Endothelial cell of umbilical vein (primary cell): ENCODE results near the gene DMXL2. TPM values are rescaled to one million over a fixed set of nuclear protein-coding genes. Genes with fewer than 3 reads are reported as not detected.

Experiments used
- BruUV-seq: library from RNA; stranded (reverse); fragments of 400-500 nt; replicated peaks from 2 replicates; lab custom pipeline; 2021; lab: Mats Ljungman, UMichigan
- CTCF ChIA-PET: fragments of 300-600, 350-600 bp; sonication (Branson Sonifier 250); formaldehyde crosslinking; loops from one replicate; lab custom pipeline; 2021; ENCODE audit warnings: antibody characterized with exemption, inconsistent platforms; lab: Charles Lee
- POLR2A ChIA-PET: fragments of 300-600, 350-600 bp; sonication (Branson Sonifier 250); formaldehyde crosslinking; loops from one replicate; lab custom pipeline; 2021; ENCODE audit warnings: antibody characterized with exemption, inconsistent platforms; lab: Charles Lee
- DNase-seq: peaks from one replicate; pipeline ENCODE4 v3.0.0-alpha.2; 2011; ENCODE audit warnings: low read depth, low spot score
- FAIRE-seq: peaks from 2 replicates; lab custom pipeline; 2011; peaks lifted over from hg19 to GRCh38; lab: Jason Lieb, UNC
- H2AFZ ChIP-seq: 2 replicates; pipeline ENCODE4 v1.6.0; 2012; ENCODE audit warnings: low read depth, low read length, control low read depth, inconsistent platforms
- H3K27ac ChIP-seq: 2 replicates; pipeline ENCODE4 v1.5.1; 2011; ENCODE audit warnings: low read depth, mild to moderate bottlenecking, control low read depth, low read length, moderate library complexity; ENCODE audit not compliant: insufficient read depth
- H3K27me3 ChIP-seq, 2 experiments: 2 replicates each; pipeline versions ENCODE4 v1.6.0 to v1.6.1; 2011; ENCODE audit warnings: low read length in 2 of 2, mixed read lengths in 1 of 2; ENCODE audit not compliant: control insufficient read depth in 2 of 2, insufficient read depth in 2 of 2
- H3K36me3 ChIP-seq, 2 experiments: 2 replicates in 1 of 2; 3 replicates in 1 of 2; pipeline ENCODE4 v1.5.1; 2011; ENCODE audit warnings: low read length in 2 of 2, mild to moderate bottlenecking in 1 of 2, moderate library complexity in 1 of 2; ENCODE audit not compliant: control insufficient read depth in 2 of 2, insufficient read depth in 2 of 2; ENCODE audit errors: extremely low read depth in 1 of 2
- H3K4me1 ChIP-seq: 3 replicates; pipeline ENCODE4 v1.5.1; 2011; ENCODE audit warnings: mild to moderate bottlenecking, low read length; ENCODE audit not compliant: control insufficient read depth, insufficient read depth; ENCODE audit errors: extremely low read depth
- H3K4me2 ChIP-seq: 2 replicates; pipeline ENCODE4 v1.6.1; 2011; ENCODE audit warnings: low read length, control low read depth, mixed read lengths; ENCODE audit not compliant: insufficient read depth
- H3K4me3 ChIP-seq, 3 experiments: fragments of 200-600 bp in 1 of 3; sonication (generic), shearing (Covaris generic) in 1 of 3; replicated peaks in 1 of 3; 2 replicates each; pipeline ENCODE4 v1.5.1; 2011 to 2016; ENCODE audit warnings: control low read depth in 3 of 3, low read length in 3 of 3, mild to moderate bottlenecking in 2 of 3, inconsistent platforms in 1 of 3, low read depth in 1 of 3, moderate library complexity in 1 of 3; ENCODE audit not compliant: insufficient read depth in 1 of 3
- H3K79me2 ChIP-seq: 2 replicates; pipeline ENCODE4 v1.6.0; 2012; ENCODE audit warnings: low read length, inconsistent platforms; ENCODE audit not compliant: control insufficient read depth, insufficient read depth
- H3K9ac ChIP-seq: replicated peaks from 2 replicates; pipeline ENCODE3; 2011; ENCODE audit warnings: low read length, control low read depth; ENCODE audit not compliant: insufficient read depth; ENCODE audit errors: extremely low read depth
- H3K9me1 ChIP-seq: replicated peaks from 3 replicates; pipeline ENCODE4 v1.6.0; 2011; ENCODE audit warnings: mild to moderate bottlenecking, low read length; ENCODE audit not compliant: control insufficient read depth, insufficient read depth; ENCODE audit errors: extremely low read depth
- H3K9me3 ChIP-seq: replicated peaks from 2 replicates; pipeline ENCODE4 v1.5.1; 2012; ENCODE audit warnings: low read length, inconsistent platforms; ENCODE audit not compliant: control insufficient read depth, insufficient read depth
- H4K20me1 ChIP-seq: replicated peaks from 2 replicates; pipeline ENCODE3; 2011; ENCODE audit warnings: mild to moderate bottlenecking, low read length; ENCODE audit not compliant: control insufficient read depth, insufficient read depth; ENCODE audit errors: extremely low read depth
- CTCF ChIP-seq, 2 donors: IDR thresholded peaks; 1 replicate in 1 of 2; 2 replicates in 1 of 2; pipeline ENCODE4 v1.5.1; 2011; ENCODE audit warnings: low read length in 2 of 2, mild to moderate bottlenecking in 2 of 2, moderate library complexity in 2 of 2, control low read depth in 1 of 2, inconsistent platforms in 1 of 2, low read depth in 1 of 2; ENCODE audit not compliant: insufficient read depth in 1 of 2; ENCODE audit errors: extremely low read depth in 1 of 2
- EZH2 ChIP-seq: IDR thresholded peaks from 2 replicates; pipeline ENCODE4 v1.6.1; 2012; ENCODE audit warnings: borderline replicate concordance, low read depth, mild to moderate bottlenecking, moderate library complexity, low read length, inconsistent platforms; ENCODE audit not compliant: severe bottlenecking
- FOS ChIP-seq: IDR thresholded peaks from 2 replicates; pipeline ENCODE4 v1.6.1; 2011; ENCODE audit warnings: mild to moderate bottlenecking, low read length, moderate library complexity, borderline replicate concordance; ENCODE audit not compliant: insufficient read depth
- GATA2 ChIP-seq: IDR thresholded peaks from 2 replicates; pipeline ENCODE4 v1.7.0; 2011; ENCODE audit warnings: low read depth, mild to moderate bottlenecking, moderate library complexity, mixed read lengths, low read length; ENCODE audit not compliant: insufficient read length, insufficient read depth
- JUN ChIP-seq: IDR thresholded peaks from 2 replicates; pipeline ENCODE4 v1.6.1; 2011; ENCODE audit warnings: borderline replicate concordance, low read depth; ENCODE audit not compliant: insufficient read length, insufficient read depth
- MAX ChIP-seq: IDR thresholded peaks from 2 replicates; pipeline ENCODE4 v1.6.1; 2011; ENCODE audit not compliant: insufficient read depth, insufficient read length
- MYC ChIP-seq: IDR thresholded peaks from one replicate; pipeline ENCODE4 v1.6.1; 2011; ENCODE audit warnings: mild to moderate bottlenecking, low read depth, low read length
- POLR2A ChIP-seq: IDR thresholded peaks from 2 replicates; pipeline ENCODE4 v1.6.1; 2012; ENCODE audit warnings: low read depth, mild to moderate bottlenecking, control low read depth, low read length
- POLR2AphosphoS5 ChIP-seq: IDR thresholded peaks from 2 replicates; pipeline ENCODE4 v1.6.1; 2012; ENCODE audit warnings: low read depth, mild to moderate bottlenecking, control low read depth, low read length, moderate library complexity; ENCODE audit not compliant: insufficient read depth
- dilution Hi-C: fragments of 300-500 bp; cut with MboI; formaldehyde crosslinking; loops from one replicate; pipeline ENCODE4 v1.15.0; 2019; ENCODE audit warnings: low sequenced_read_pairs; ENCODE audit not compliant: extremely low pct_ligation_motif_present
- intact Hi-C: fragments of 100-400 bp; cut with micrococcal nuclease; formaldehyde crosslinking; loops from one replicate; pipeline ENCODE4 v1.10.0; 2022
- polyA plus RNA-seq, 4 experiments: library from polyadenylated mRNA; depleted of rRNA in 3 of 4; stranded (reverse) in 3 of 4; unstranded in 1 of 4; fragments of >200 nt; gene quantifications; 2 replicates each; pipeline versions ENCODE4 v1.2.1 to v1.2.3, GENCODE V29; 2011 to 2012; ENCODE audit warnings: missing spikeins in 1 of 4
- total RNA-seq: library from RNA; stranded (reverse); gene quantifications from 2 replicates; pipeline ENCODE4 v1.2.3, GENCODE V29; 2021

Gene DMXL2
- total and polyA plus RNA-seq, 2 donors (not counting 3 experiments of a cell fraction or from before 2014, with no cell fraction given): 6.3 to 10.8 TPM

DNA sequence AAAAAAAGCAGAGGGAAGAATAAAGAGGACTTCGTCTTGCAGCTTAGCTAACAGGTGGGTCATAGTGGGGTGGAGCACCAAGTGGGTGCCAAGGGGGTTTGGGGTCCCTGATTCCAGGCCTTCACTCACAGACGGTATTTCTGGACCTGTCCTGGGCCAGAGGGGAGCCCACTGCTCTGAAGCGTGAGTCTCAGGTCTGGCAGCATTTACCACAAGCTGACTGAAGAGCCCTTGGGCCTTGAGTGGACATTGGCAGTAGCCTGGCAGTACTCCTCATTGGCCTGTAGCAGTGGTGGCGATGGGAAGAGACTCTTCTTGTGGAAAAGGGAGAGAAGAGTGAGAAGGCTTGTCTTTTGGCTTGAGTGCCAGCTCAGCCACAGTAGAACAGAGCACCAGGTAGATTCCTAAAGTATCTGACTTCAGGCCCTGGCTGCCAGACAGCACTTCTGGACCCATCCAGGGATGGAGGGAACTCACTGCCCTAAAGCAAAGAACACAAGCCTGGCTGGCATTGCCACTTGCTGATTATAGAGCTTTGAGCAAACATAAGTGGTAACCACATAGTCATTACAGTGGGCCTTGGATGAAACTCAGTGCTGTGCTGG is 208.2 kb downstream of the DMXL2 start:
- intact Hi-C loops (no loop called here), dilution Hi-C loops (no loop called here)
- Histone ChIP-seq H3K79me2 (no peaks in the 10 kb centered on the region), H2AFZ (no peak overlapping the region), H3K9ac (no peak overlapping the region), H3K9me1 (no peaks in the 10 kb centered on the region), H3K4me2 (no peak overlapping the region), H4K20me1 (no peaks in the 10 kb centered on the region), H3K27ac (no peak overlapping the region), H3K9me3 (no peaks in the 10 kb centered on the region), H3K4me3 (no peak overlapping the region), H3K27me3 (peaks cover 22 to 35% of the 10 kb centered on the region in 2 experiments), H3K4me1 (no peaks in the 10 kb centered on the region), H3K36me3 (no peaks in the 10 kb centered on the region)
- no peak for TF ChIP-seq MYC
- TF ChIP-seq GATA2: no peak
- no peak for TF ChIP-seq JUN
- TF ChIP-seq POLR2A: no peak
- TF ChIP-seq CTCF (IDR thresholded peaks at IDR 0.05; ENCODE audit: extremely low read depth in 1 of 2, insufficient read depth in 1 of 2, low read depth in 1 of 2, low read length in 2 of 2): no peak
- TF ChIP-seq FOS: no peak
- TF ChIP-seq MAX: no peak
- no peak for TF ChIP-seq EZH2
- TF ChIP-seq POLR2AphosphoS5: no peak
- CTCF ChIA-PET: no interaction called here
- FAIRE-seq: no peak
- POLR2A ChIA-PET: no interaction called here
- no TSS peak for BruUV-seq
- no peak for DNase-seq
